K562 (cell line): Measurements from ENCODE around the gene RGS8. TPM values are rescaled to one million over a fixed set of nuclear protein-coding genes. Genes with fewer than 3 reads are reported as not detected.

Source experiments
- ATAC-seq: fragments of 200-7000 bp; cut with Tn5 transposase; 3 replicates; pipeline ENCODE4 v1.9.1; 2020; ENCODE audit warnings: moderate library complexity
- BruUV-seq: library from RNA; stranded (reverse); fragments of 400-500 nt; replicated peaks from 2 replicates; lab custom pipeline; 2021; lab: Mats Ljungman, UMichigan
- CTCF ChIA-PET: fragments of 300-600 bp; formaldehyde crosslinking; extraction: SDS; loops from one replicate; lab custom pipeline; 2021; ENCODE audit warnings: low intra/inter-chr PET ratio; lab: Yijun Ruan, JAX
- POLR2A ChIA-PET: fragments of 300-600, 350-650 bp; sonication (Branson Sonifier 250); formaldehyde crosslinking; extraction: SDS; loops from one replicate; lab custom pipeline; 2021; ENCODE audit warnings: antibody characterized with exemption, inconsistent platforms; lab: Yijun Ruan, JAX
- DNase-seq, 4 experiments: peaks; one replicate each; pipeline versions ENCODE4 v3.0.0 to v3.0.0-alpha.2; 2011 to 2018; ENCODE audit warnings: low spot score in 3 of 4, mixed read lengths in 3 of 4; ENCODE audit errors: extremely low read depth in 1 of 4
- FAIRE-seq: peaks from 2 replicates; lab custom pipeline; 2011; peaks lifted over from hg19 to GRCh38; lab: Jason Lieb, UNC
- H2AFZ ChIP-seq: 2 replicates; pipeline ENCODE4 v1.6.0; 2011; ENCODE audit warnings: low read depth, low read length, control low read depth, inconsistent platforms
- H3K27ac ChIP-seq: fragments of 200-600 bp; 3 replicates; pipeline ENCODE4 v1.8.0; 2011; ENCODE audit warnings: low read depth, mild to moderate bottlenecking, control low read depth, inconsistent platforms, low read length, moderate library complexity, mixed read lengths; ENCODE audit errors: extremely low read depth
- H3K27me3 ChIP-seq, 2 experiments: fragments of 300-600 bp in 1 of 2; 2 replicates in 1 of 2; 3 replicates in 1 of 2; pipeline versions ENCODE4 v1.6.0 to v1.8.0; 2011; ENCODE audit warnings: inconsistent platforms in 2 of 2, low read length in 2 of 2, mild to moderate bottlenecking in 1 of 2, mixed read lengths in 1 of 2, moderate library complexity in 1 of 2; ENCODE audit not compliant: control insufficient read depth in 2 of 2, insufficient read depth in 2 of 2
- H3K36me3 ChIP-seq: fragments of 300-600 bp; 3 replicates; pipeline ENCODE4 v1.8.0; 2011; ENCODE audit warnings: mild to moderate bottlenecking, low read length, inconsistent platforms; ENCODE audit not compliant: control insufficient read depth, insufficient read depth
- H3K4me1 ChIP-seq, 2 experiments: fragments of 200-600 bp in 1 of 2; replicated peaks in 1 of 2; 2 replicates in 1 of 2; 3 replicates in 1 of 2; pipeline versions ENCODE4 v1.5.1 to v1.8.0; 2011; ENCODE audit warnings: inconsistent platforms in 2 of 2, low read length in 2 of 2, mild to moderate bottlenecking in 1 of 2, mixed read lengths in 1 of 2, moderate library complexity in 1 of 2; ENCODE audit not compliant: control insufficient read depth in 2 of 2, insufficient read depth in 2 of 2
- H3K4me2 ChIP-seq: 2 replicates; pipeline ENCODE4 v1.6.1; 2011; ENCODE audit warnings: low read length, control low read depth, inconsistent platforms, mixed read lengths; ENCODE audit not compliant: insufficient read depth
- H3K4me3 ChIP-seq: fragments of 200-600 bp; sonication (generic), shearing (Covaris generic); 2 replicates; pipeline ENCODE4 v1.5.1; 2016; ENCODE audit warnings: control low read depth, inconsistent platforms
- H3K79me2 ChIP-seq: fragments of 200-600 bp; 3 replicates; pipeline ENCODE4 v1.8.0; 2011; ENCODE audit warnings: low read length, inconsistent platforms; ENCODE audit not compliant: control insufficient read depth, insufficient read depth
- H3K9ac ChIP-seq, 2 experiments: 2 replicates each; pipeline versions ENCODE4 v1.6.0 to v1.6.1; 2011; ENCODE audit warnings: low read depth in 2 of 2, low read length in 2 of 2, control low read depth in 1 of 2, inconsistent platforms in 1 of 2, mild to moderate bottlenecking in 1 of 2, mixed read lengths in 1 of 2; ENCODE audit not compliant: insufficient read depth in 1 of 2
- H3K9me1 ChIP-seq: one replicate; pipeline ENCODE4 v1.6.0; 2011; ENCODE audit warnings: inconsistent platforms, mild to moderate bottlenecking, low read length, moderate library complexity; ENCODE audit not compliant: control insufficient read depth, insufficient read depth
- H3K9me3 ChIP-seq: replicated peaks from 2 replicates; pipeline ENCODE4 v1.5.1; 2011; ENCODE audit warnings: low read depth, low read length, inconsistent platforms; ENCODE audit not compliant: control insufficient read depth, insufficient read depth
- H4K20me1 ChIP-seq: replicated peaks from 2 replicates; pipeline ENCODE4 v1.6.1; 2011; ENCODE audit warnings: low read length, inconsistent platforms, mixed read lengths; ENCODE audit not compliant: control insufficient read depth, insufficient read depth
- ARID1B ChIP-seq: fragments of 450-650 bp; IDR thresholded peaks from 2 replicates; pipeline ENCODE4 v1.6.1; 2016; ENCODE audit warnings: antibody characterized with exemption, mild to moderate bottlenecking, inconsistent platforms
- ATF6 ChIP-seq: sonication (generic); formaldehyde crosslinking; IDR thresholded peaks from 2 replicates; pipeline ENCODE4 v1.4.0; 2020; ENCODE audit warnings: mild to moderate bottlenecking, missing genetic modification reagents
- BACH1 ChIP-seq: fragments of 200-800 bp; sonication (Bioruptor generic); IDR thresholded peaks from 2 replicates; pipeline ENCODE4 v1.6.1; 2016; ENCODE audit warnings: missing genetic modification characterization, missing compliant biosample characterization
- DEAF1 ChIP-seq: fragments of 450-650 bp; formaldehyde crosslinking; IDR thresholded peaks from 2 replicates; pipeline ENCODE4 v1.4.0; 2020; ENCODE audit warnings: mild to moderate bottlenecking, moderate library complexity
- ESRRA ChIP-seq: fragments of 450-650 bp; IDR thresholded peaks from 2 replicates; pipeline ENCODE4 v1.6.1; 2014; ENCODE audit warnings: low read depth, mild to moderate bottlenecking, moderate library complexity, borderline replicate concordance
- FIP1L1 ChIP-seq: fragments of 200-400 bp; formaldehyde crosslinking; IDR thresholded peaks from 2 replicates; pipeline ENCODE4 v1.6.1; 2018; ENCODE audit warnings: mild to moderate bottlenecking, low read depth, low read length; ENCODE audit not compliant: poor library complexity, severe bottlenecking
- FOSL1 ChIP-seq: fragments of 200-800 bp; sonication (Bioruptor generic); conservative IDR thresholded peaks from 2 replicates; pipeline ENCODE4 v1.6.1; 2016; ENCODE audit warnings: missing genetic modification characterization, missing compliant biosample characterization
- GTF2E2 ChIP-seq: fragments of 200-800 bp; sonication (Bioruptor generic); IDR thresholded peaks from 2 replicates; pipeline ENCODE4 v1.6.1; 2016; ENCODE audit warnings: missing genetic modification characterization, missing compliant biosample characterization
- ID3 ChIP-seq, 2 experiments: fragments of 250-450 bp in 1 of 2; fragments of 450-650 bp in 1 of 2; sonication (Bioruptor Pico) in 1 of 2; IDR thresholded peaks; 2 replicates each; pipeline versions ENCODE4 v1.6.1 to v1.8.0; 2016 to 2021; ENCODE audit warnings: mild to moderate bottlenecking in 2 of 2, moderate library complexity in 2 of 2, missing compliant biosample characterization in 1 of 2, missing genetic modification characterization in 1 of 2
- IRF1 ChIP-seq: sonication (generic); formaldehyde crosslinking; IDR thresholded peaks from 2 replicates; pipeline ENCODE4 v1.8.0; 2022; ENCODE audit warnings: missing genetic modification reagents, mild to moderate bottlenecking, borderline replicate concordance
- KLF10 ChIP-seq: fragments of 250-450 bp; sonication (Bioruptor Pico); IDR thresholded peaks from 2 replicates; pipeline ENCODE4 v1.6.1; 2021; ENCODE audit warnings: matching md5 sums
- NR4A1 ChIP-seq, 2 experiments: fragments of 250-450 bp in 1 of 2; fragments of 450-650 bp in 1 of 2; sonication (Bioruptor Pico) in 1 of 2; IDR thresholded peaks; 2 replicates each; pipeline versions ENCODE4 v1.4.0 to v1.6.1; 2016 to 2020; ENCODE audit warnings: mild to moderate bottlenecking in 2 of 2, missing compliant biosample characterization in 1 of 2, missing genetic modification characterization in 1 of 2, moderate library complexity in 1 of 2
- U2AF1 ChIP-seq: fragments of 200-400 bp; formaldehyde crosslinking; optimal IDR thresholded peaks from 2 replicates; pipeline ENCODE3; 2017; ENCODE audit warnings: mild to moderate bottlenecking, low read depth, low read length, moderate library complexity
- ZNF512 ChIP-seq: IDR thresholded peaks from 2 replicates; pipeline ENCODE4 v1.6.1; 2016; ENCODE audit warnings: missing genetic modification characterization, missing compliant biosample characterization
- ZNF561 ChIP-seq: fragments of 450-650 bp; formaldehyde crosslinking; conservative IDR thresholded peaks from 2 replicates; pipeline ENCODE4 v1.4.0; 2020; ENCODE audit warnings: mild to moderate bottlenecking, moderate library complexity
- ZNF696 ChIP-seq: fragments of 250-450 bp; sonication (Bioruptor Pico); conservative IDR thresholded peaks from 2 replicates; pipeline ENCODE4 v1.4.0; 2020; ENCODE audit warnings: mild to moderate bottlenecking, moderate library complexity
- WGBS: fragments of 100-300 bp; shearing (Covaris generic); methylation state at CpG from one replicate; pipeline ENCODE4 v1.1.6; 2016; ENCODE audit warnings: low coverage, mixed read lengths; ENCODE audit not compliant: insufficient coverage; ENCODE audit errors: missing lambda C conversion rate; 5-methylcytosine and 5-hydroxymethylcytosine counted together
- in situ Hi-C: fragments of 300-500 bp; cut with MboI; formaldehyde crosslinking; loops from 4 replicates; pipeline ENCODE4 v1.15.0; 2018; ENCODE audit warnings: inconsistent platforms, mixed read lengths
- intact Hi-C: fragments of 100-400 bp; cut with micrococcal nuclease; formaldehyde crosslinking; loops from 2 replicates; pipeline ENCODE4 v1.14.2; 2022
- polyA plus RNA-seq, 8 experiments: library from polyadenylated mRNA; depleted of rRNA in 4 of 8; stranded (reverse) in 5 of 8; unstranded in 3 of 8; fragments of >200 nt; fragmentation: Nextera tagmentation in 2 of 8; fragmentation: Illumina TruSeq in 1 of 8; extraction: Ambion mirVana in 2 of 8; extraction: Trizol in 1 of 8; gene quantifications; 2 replicates each; pipeline versions ENCODE4 v1.2.1 to v1.2.3, GENCODE V29; 2011 to 2014; ENCODE audit warnings: inconsistent platforms in 1 of 8, missing spikeins in 1 of 8
- total RNA-seq, 7 experiments: library from RNA; depleted of rRNA in 6 of 7; stranded (reverse); fragments of >200 nt in 6 of 7; fragmentation: Illumina TruSeq in 2 of 7; extraction: Trizol in 2 of 7; gene quantifications; 2 replicates each; pipeline versions ENCODE4 v1.2.1 to v1.2.3, GENCODE V29; 2011 to 2021; ENCODE audit warnings: low replicate concordance in 1 of 7

Gene RGS8
- total and polyA plus RNA-seq, 9 of the 15 experiments (the other 6 are each of a cell fraction or from before 2014, with no cell fraction given): not detected

GRCh38 chr1:182714546-182714945 lies 30.2 kb upstream of the RGS8 start:
- Histone ChIP-seq H3K4me2 (no peak overlapping the region), H3K36me3 (no peaks in the 10 kb centered on the region), H3K9me3 (no peaks in the 10 kb centered on the region), H3K9me1 (no peaks in the 10 kb centered on the region), H3K9ac (no peak overlapping the region), H2AFZ (no peak overlapping the region), H4K20me1 (no peaks in the 10 kb centered on the region), H3K27me3 (peaks cover 7 to 21% of the 10 kb centered on the region in 2 experiments; a peak in 4 of 5 replicates), H3K4me3 (no peak overlapping the region), H3K79me2 (no peaks in the 10 kb centered on the region), H3K4me1 (no peaks in the 10 kb centered on the region), H3K27ac (no peak overlapping the region)
- no peak for ATAC-seq
- 0% methylated on average over 2 of the region's 2 CpGs for WGBS
- no peak for FAIRE-seq
- no peak for TF ChIP-seq NR4A1 (CRISPR knock-in tag; IDR thresholded peaks at IDR 0.05)
- TF ChIP-seq NR4A1 (tag; IDR thresholded peaks at IDR 0.05): no peak
- TF ChIP-seq ATF6 (CRISPR knock-in tag): no peak
- TF ChIP-seq ZNF696 (CRISPR knock-in tag): no peak
- TF ChIP-seq KLF10 (CRISPR knock-in tag): no peak
- no peak for TF ChIP-seq U2AF1
- no peak for TF ChIP-seq GTF2E2 (tag)
- no peak for TF ChIP-seq IRF1
- TF ChIP-seq DEAF1 (CRISPR knock-in tag): no peak
- TF ChIP-seq ZNF561 (CRISPR knock-in tag): no peak
- no peak for TF ChIP-seq ARID1B
- TF ChIP-seq BACH1 (tag): no peak
- TF ChIP-seq ESRRA: no peak
- no peak for TF ChIP-seq FIP1L1
- no peak for TF ChIP-seq ID3 (CRISPR knock-in tag; IDR thresholded peaks at IDR 0.05)
- TF ChIP-seq ID3 (tag; IDR thresholded peaks at IDR 0.05): no peak
- TF ChIP-seq FOSL1 (tag): no peak
- TF ChIP-seq ZNF512 (tag): no peak
- in situ Hi-C loops (no loop called here), intact Hi-C loops (no loop called here)
- CTCF ChIA-PET: no interaction called here
- BruUV-seq: no TSS peak
- no peak for DNase-seq
- POLR2A ChIA-PET: interaction anchor here (0.9 kb wide), 1 partner anchor 116 kb away, joined by 3 read pairs; no protein-coding TSS in a partner anchor
